Sciatic nerve (tissue), 2 donors: ENCODE measurements around the gene LRP6. TPM values are rescaled to one million over a fixed set of nuclear protein-coding genes. Genes with fewer than 3 reads are reported as not detected.

Source experiments
- ATAC-seq: fragments of 200-7000 bp; cut with Tn5 transposase; one replicate; pipeline ENCODE4 v1.9.1; 2020; ENCODE audit warnings: mild to moderate bottlenecking, moderate library complexity
- DNase-seq: peaks from one replicate; pipeline ENCODE4 v3.0.0-alpha.2; 2020; ENCODE audit warnings: low spot score
- intact Hi-C: fragments of 100-400 bp; cut with DNase I; formaldehyde crosslinking; loops from one replicate; pipeline ENCODE4 v1.14.2; 2022
- total RNA-seq: library from RNA; stranded (reverse); fragmentation: NEBNext Ultra II Directional; extraction: Animal tissue kit (Norgen Biotek cat#: 25700); gene quantifications from one replicate; pipeline ENCODE4 v1.2.1, GENCODE V29; 2021
- donor health status: DM: no; HTN: no; CAD: no.
- donor health status: DM: no; HTN: no; CAD: no.

Gene LRP6
- total RNA-seq, 1 donor from 2014 or later = 56.1 TPM

GRCh38 chr12:12094481-12094880 lies 172.4 kb downstream of the LRP6 start:
- intact Hi-C loops = no loop called here
- DNase-seq (no peak), ATAC-seq (no peak)

DNA sequence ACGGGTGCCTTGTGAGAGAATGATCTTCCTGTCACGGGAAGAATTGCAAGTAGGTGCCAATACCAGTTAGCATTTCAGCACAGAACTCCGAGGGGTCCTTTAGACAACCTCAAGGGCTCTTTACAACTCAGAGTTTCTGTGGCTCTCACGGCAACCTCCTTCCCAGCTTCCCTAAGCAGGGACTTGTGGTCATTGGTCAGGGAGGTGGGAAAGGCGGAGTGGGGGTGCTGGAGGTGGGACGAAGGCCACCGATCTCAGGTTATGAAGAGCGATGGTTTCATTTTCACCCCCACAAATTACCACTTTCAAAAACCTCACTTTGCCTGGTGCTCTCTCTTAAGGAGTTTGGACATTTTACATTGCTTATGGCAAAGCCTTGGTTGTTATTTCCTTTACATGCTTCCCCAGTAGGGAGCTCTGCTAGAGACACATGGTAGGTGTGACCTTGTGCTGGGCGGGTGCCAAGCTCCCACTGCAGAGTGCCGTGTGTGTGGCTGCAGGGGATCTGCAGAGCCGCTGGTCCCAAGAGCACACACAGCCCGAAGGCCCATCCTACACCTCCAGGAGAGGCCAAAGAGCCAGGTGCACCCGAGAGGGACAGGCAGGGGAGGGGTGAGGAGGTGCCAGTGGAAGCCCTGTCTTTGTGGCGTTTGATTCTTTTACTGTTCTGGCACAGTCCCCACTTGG lies 174.7 kb downstream of the LRP6 start:
- peak; percentile 26 for ATAC-seq
- no peak for DNase-seq
- intact Hi-C loops = no loop called here

- DNase-seq (no peak), ATAC-seq (no peak)
- intact Hi-C loops = no loop called here
Measured at GRCh38 chr12:12091071-12091470, 175.8 kb downstream of the LRP6 start.

DNA sequence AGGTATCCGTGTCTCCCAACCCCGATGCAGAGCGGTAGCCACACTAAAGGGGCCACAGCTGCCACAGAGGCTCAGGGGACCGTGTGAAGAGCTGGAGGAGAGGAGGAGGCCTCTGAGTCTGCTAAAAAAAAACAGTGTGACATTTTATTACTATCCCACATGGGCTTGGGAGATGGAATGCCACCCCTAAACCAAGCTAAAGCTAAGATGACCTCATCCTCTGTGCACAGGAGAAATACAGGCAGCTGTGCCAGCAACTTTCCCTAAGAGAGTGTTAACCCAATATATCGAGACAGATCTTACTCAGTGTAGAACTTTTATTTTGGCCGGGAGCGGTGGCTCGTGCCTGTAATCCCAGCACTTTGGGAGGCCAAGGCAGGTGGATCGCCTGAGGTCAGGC lies 178.1 kb downstream of the LRP6 start:
- intact Hi-C loops = loop anchor here (10.0 kb wide), 1 partner anchor 236 kb away; no protein-coding TSS in a partner anchor
- no peak for ATAC-seq

DNA sequence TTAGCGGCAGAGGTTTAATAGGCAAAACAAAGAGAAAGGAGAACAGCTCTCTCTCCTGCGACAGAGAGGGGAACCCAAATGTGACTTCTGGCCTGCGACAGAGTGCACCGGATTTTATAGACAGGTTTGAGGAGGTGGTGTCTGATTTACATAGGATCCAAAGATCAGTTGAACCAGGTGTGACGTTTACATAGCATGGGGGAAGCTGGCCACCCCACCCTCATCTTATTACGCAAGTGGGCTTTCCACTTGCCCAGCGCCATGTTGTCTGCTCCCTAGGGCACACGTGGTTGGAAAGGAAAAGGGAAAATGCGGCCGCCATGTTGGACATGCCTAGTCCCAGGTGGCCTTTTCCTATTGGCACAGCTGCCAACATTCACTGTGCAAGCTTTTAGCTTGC lies 178.7 kb downstream of the LRP6 start:
- DNase-seq = no peak
- intact Hi-C loops = loop anchor here (10.0 kb wide), 1 partner anchor 237 kb away; no protein-coding TSS in a partner anchor
- ATAC-seq = no peak

More for the DNA sequence above, 178.1 kb downstream of the LRP6 start:
- no peak for DNase-seq

DNA sequence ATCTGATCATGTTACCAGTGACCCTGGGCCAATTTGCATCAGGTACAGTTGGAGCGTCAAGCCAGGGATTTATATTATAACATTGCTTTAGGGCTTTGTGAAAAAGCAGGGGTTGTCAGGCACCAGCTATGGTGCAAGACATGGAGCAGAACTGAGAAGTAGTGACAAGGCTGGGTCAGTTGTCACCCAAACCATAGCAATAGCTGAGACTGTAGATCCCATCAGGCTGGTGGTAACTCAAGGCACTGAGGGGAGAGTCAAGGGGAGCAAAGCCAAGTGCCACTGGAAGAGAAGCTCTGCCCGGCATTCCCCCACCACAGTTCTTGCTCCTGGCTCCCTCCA lies 179.2 kb downstream of the LRP6 start:
- DNase-seq (no peak), ATAC-seq (no peak)
- intact Hi-C loops = loop anchor here (10.0 kb wide), 1 partner anchor 237 kb away; no protein-coding TSS in a partner anchor

- no peak for DNase-seq
- intact Hi-C loops = loop anchor here (10.0 kb wide), 1 partner anchor 238 kb away; no protein-coding TSS in a partner anchor
- no peak for ATAC-seq
Measured at GRCh38 chr12:12086973-12087692, 179.7 kb downstream of the LRP6 start.

DNA sequence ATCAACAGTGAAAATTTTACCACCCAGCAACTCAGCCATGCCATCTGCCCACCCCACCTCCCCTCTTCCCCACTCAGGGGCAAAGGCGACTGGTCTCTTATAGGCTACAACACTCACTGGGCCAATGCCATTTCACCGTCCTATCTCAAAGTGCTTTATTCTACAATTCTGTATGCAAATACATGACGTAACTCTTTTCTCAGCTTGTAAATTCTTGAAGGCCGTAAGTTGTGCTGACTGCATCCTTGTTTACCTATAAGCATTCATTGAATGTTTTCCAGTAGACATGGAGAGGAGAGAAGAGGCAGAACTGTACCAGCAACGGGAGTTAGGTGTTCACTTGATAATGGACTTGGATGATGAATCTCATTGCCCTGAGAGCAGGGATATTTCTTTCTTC lies 180.5 kb downstream of the LRP6 start:
- intact Hi-C loops = loop anchor here (10.0 kb wide), 1 partner anchor 238 kb away; no protein-coding TSS in a partner anchor
- DNase-seq (no peak), ATAC-seq (no peak)

GRCh38 chr12:12083688-12084087 lies 183.2 kb downstream of the LRP6 start:
- no peak for DNase-seq
- ATAC-seq = no peak
- intact Hi-C loops = loop anchor here (10.0 kb wide), 1 partner anchor 241 kb away; no protein-coding TSS in a partner anchor

- intact Hi-C loops = loop anchor here (10.0 kb wide), 1 partner anchor 243 kb away; no protein-coding TSS in a partner anchor
- ATAC-seq = peak; percentile 86
- no peak for DNase-seq
Measured at GRCh38 chr12:12081836-12082497, 184.9 kb downstream of the LRP6 start.

DNA sequence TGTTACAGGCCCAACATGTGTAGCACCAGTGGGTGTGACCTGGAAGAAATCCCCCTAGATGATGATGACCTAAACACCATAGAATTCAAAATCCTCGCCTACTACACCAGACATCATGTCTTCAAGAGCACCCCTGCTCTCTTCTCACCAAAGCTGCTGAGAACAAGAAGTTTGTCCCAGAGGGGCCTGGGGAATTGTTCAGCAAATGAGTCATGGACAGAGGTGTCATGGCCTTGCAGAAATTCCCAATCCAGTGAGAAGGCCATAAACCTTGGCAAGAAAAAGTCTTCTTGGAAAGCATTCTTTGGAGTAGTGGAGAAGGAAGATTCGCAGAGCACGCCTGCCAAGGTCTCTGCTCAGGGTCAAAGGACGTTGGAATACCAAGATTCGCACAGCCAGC lies 187.6 kb downstream of the LRP6 start:
- DNase-seq (no peak), ATAC-seq (no peak)
- intact Hi-C loops = no loop called here

DNA sequence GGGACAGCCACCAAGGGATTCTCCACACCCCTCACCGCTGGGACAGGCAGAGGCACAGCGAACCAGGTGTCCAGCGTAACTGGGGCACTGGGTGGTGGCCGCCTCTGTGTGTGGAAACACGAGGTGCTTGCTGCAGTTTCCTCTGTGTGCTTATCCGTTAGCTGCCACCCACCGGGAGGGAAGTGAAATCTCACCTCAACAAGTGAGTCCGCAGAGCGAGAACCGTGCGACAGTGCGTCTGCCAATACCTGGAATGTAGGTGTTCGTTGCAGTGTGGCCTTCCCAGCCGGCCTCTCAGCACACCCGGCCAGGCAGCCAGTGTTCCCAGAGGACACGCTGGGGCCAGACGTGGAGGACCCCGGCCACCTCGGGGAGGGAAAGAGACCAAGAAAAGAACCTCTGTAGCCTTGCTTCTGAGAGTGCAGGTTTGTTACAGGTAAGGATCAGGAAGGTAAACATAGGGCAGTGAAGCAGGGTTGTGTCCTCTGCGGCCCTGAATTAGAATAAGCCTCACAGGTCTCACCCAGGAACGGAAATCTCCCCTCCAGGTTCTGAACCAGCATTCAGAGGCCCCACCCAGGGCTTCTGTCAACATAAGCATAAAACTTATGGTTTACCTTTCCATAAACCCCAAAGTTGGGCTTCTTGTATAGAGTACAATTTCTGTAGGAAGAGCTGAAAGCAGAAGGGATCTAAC lies 194.6 kb downstream of the LRP6 start:
- DNase-seq = no peak
- intact Hi-C loops = no loop called here
- no peak for ATAC-seq

- no peak for DNase-seq
- ATAC-seq = no peak
- intact Hi-C loops = no loop called here
Measured at GRCh38 chr12:12070674-12071656, 195.9 kb downstream of the LRP6 start, which contains the start of gene BCL2L14. TSS of gene BCL2L14 (plus strand) at chr12:12070939. CDS start at chr12:12079306, 8,367 bp downstream.

- intact Hi-C loops = no loop called here
- no peak for DNase-seq
- ATAC-seq = no peak
Measured at GRCh38 chr12:12069821-12070548, 196.9 kb downstream of the LRP6 start.

DNA sequence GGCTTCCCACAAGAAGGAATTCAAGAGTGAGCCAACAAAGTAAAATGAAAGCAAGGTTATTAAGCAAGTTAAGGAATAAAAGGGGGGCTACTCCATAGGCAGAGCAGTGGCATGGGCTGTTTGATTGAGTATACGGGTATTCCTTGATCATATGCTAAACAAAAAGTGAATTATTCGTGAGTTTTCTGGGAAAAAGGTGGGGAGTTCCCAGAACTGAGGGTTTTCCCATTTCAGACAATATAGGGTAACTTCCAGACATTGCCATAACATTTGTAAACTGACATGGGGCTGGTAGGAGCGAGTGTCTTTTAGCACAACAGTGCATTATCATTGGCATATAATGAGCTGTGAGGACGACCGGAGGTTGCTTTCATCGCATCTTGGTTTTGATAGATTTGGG lies 198.1 kb downstream of the LRP6 start:
- DNase-seq = no peak
- intact Hi-C loops = no loop called here
- ATAC-seq = no peak
